Fibroblast of mammary gland (primary cell): Measurements from ENCODE around the gene SERPINA10.
A peak's percentile ranks its signal among the peaks of the same experiment; 100 is the strongest.
"Not testable (repeated sequence)": the region's sequence is repeated elsewhere in the genome, so short reads cannot be mapped to it uniquely, and the experiment has no call there.

ENCODE experiments used
- DNase-seq: peaks from one replicate; pipeline ENCODE4 v3.0.0-alpha.2; 2010; ENCODE audit warnings: low read depth
- H3K4me3 ChIP-seq: 2 replicates; pipeline ENCODE4 v1.5.1; 2011; ENCODE audit warnings: low read depth, mild to moderate bottlenecking, low read length, moderate library complexity; ENCODE audit not compliant: control insufficient read depth
- TF ChIP-seq, protein P1 (sequence below): conservative IDR thresholded peaks from 2 replicates; pipeline ENCODE4 v1.5.1; 2011; ENCODE audit warnings: low read depth, low read length, inconsistent platforms; ENCODE audit not compliant: control insufficient read depth, insufficient read depth

The SERPINA10 gene

DNA sequence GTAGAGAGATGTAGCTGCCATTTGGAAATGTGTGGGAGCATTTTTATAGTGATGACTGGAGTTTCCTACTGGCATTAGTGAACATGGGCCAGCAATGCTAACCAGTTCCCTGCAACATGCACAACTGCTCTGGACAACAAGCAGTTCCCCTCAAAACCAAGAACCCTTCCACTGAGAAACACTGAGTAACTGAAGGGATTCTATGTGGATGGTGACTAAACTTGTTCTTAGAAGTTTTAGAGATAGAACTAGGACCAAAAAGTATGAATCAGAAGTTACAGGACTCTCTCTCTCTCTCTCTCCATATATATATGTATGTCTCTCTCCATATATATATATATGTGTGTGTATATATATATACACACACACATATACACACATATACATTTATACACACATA lies 7.9 kb downstream of the SERPINA10 start:
- TF ChIP-seq, protein P1, sequence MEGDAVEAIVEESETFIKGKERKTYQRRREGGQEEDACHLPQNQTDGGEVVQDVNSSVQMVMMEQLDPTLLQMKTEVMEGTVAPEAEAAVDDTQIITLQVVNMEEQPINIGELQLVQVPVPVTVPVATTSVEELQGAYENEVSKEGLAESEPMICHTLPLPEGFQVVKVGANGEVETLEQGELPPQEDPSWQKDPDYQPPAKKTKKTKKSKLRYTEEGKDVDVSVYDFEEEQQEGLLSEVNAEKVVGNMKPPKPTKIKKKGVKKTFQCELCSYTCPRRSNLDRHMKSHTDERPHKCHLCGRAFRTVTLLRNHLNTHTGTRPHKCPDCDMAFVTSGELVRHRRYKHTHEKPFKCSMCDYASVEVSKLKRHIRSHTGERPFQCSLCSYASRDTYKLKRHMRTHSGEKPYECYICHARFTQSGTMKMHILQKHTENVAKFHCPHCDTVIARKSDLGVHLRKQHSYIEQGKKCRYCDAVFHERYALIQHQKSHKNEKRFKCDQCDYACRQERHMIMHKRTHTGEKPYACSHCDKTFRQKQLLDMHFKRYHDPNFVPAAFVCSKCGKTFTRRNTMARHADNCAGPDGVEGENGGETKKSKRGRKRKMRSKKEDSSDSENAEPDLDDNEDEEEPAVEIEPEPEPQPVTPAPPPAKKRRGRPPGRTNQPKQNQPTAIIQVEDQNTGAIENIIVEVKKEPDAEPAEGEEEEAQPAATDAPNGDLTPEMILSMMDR: no peak
- no peak overlapping the region for H3K4me3 ChIP-seq
- no peak for DNase-seq

DNA sequence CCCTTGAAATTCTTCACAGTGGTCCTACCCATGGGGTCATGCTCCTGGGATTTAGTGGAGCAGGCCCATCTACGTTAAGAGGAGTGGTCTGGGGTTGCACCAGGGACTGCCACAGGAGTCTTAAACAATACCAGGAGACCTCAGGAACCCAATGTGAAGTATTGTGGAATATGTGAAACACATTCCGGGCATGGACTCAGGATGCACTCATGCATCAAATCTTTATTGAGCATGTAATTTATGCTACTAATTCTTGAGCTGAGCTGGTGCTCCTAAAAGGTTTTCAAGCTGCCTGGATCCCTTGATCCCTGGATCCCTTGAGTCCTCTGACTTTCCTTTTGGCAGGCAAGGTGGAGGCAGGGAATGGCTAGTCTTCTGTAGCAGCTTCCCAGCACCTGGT lies 8.8 kb downstream of the SERPINA10 start:
- no peak overlapping the region for H3K4me3 ChIP-seq
- TF ChIP-seq, protein P1: no peak
- DNase-seq: no peak

DNA sequence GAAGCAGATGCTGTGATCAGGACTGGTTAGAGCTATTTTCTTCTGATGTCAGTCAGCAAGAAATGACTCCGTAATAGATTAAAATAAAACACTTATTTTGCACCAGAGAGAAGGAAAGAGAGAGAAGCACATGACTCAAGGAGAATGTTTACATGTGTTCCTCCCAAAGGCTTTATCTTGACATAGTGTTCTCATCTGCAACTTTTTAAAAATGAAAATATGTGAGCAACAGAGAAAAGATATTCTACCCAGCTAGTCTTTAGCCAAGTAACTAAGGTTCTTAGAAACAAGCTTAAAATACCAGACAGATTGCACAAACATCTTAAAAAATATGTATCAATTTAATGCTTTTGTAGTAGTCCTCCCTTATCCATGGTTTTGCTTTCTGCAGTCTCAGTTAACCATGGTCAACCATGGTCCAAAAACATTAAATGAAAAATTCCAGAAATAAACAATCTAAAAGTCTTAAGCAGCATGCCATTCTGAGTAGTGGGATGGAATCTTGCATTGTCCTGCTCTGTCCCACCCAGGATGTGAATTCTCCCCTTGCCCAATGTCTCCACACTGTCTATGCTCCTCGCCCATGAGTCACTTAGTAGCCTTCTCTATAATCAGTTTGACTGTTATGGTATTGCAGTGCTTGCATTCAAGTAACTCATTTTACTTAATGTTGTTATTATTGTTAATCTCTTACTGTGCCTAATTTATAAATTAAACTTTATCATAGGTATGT lies 9.9 kb downstream of the SERPINA10 start:
- DNase-seq: no peak
- H3K4me3 ChIP-seq: no peak overlapping the region
- TF ChIP-seq, protein P1: no peak

DNA sequence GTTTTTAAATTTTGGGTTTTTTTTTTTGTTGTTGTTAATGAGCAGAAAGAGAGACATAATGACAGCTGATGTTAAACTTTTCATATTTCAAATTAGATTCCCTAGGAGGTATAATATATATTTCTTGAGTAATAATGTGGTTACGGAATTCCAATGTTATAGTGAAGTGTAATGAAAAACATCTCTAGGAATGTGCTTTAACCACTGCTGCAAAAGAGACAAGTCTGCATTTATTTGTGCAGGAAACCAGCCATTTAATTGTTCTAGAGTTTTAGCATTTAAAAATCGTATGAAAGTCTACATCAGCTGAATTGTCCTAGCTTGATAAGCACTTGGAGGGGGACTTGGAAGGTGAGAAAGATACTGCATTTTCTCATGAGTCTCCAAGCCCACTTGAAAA lies 14.3 kb downstream of the SERPINA10 start:
- no peak for DNase-seq
- TF ChIP-seq, protein P1: no peak
- no peak overlapping the region for H3K4me3 ChIP-seq

DNA sequence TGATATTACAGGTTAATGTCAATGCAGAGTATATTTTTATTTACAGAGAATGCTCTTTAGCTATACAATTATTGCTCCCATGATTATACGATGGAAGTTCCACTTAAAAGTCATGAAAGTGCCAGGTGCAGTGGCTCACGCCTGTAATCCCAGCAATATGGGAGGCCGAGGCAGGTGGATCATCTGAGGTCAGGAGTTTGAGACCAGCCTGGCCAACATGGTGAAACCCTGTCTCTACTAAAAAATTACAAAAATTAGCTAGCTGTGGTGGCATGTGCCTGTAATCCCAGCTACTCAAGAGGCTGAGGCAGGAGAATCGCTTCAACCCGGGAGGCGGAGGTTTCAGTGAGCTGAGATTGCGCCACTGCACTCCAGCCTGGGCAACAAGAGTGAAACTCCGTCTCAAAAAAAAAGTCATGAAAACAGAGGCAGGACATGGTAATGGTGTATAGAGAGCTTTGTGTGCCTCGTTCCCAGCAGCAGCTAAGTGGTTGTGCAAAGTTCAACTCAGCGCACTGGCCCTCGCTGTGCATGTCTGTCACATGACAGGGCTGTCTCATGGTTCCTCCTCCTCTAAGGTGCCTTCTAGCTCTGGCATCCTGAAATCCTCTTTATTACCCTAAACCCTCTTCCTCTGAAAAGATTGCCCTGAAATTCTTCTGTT lies 16.0 kb downstream of the SERPINA10 start:
- not testable (repeated sequence) for DNase-seq, H3K4me3 ChIP-seq

DNA sequence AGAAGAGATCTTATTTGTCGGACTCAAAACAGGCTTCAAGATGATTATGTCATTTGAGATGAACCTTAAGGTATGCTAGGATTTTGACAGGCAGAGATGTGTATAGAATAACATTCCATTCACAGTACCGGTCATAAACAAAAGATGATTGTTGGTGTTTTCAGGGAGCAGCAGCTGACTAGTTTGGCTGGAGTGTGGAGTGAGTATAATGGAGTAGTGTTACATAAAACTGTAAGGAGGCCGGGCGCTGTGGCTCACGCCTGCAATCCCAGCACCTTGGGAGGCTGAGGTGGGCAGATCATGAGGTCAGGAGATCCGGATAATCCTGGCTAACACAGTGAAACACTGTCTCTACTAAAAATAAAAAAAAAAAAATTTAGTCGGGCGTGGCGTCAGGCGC lies 23.9 kb downstream of the SERPINA10 start:
- TF ChIP-seq, protein P1: no peak
- DNase-seq: no peak

DNA sequence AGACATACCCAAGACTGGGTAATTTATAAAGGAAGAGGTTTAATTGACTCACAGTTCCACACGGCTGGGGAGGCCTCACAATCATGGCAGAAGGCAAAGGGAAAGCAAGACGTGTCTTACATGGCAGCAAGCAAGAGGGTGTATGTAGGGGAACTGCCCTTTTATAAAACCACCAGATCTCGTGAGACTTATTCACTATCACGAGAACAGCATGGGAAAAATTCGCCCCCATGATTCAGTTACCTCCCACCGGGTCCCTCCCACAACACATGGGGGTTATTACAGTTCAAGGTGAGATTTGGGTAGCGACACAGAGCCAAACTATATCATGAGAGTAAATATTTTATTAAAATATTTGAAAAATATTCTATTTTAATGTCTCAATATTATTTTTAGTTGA lies 24.5 kb downstream of the SERPINA10 start:
- not testable (repeated sequence) for H3K4me3 ChIP-seq, DNase-seq

More for the DNA sequence above, 23.9 kb downstream of the SERPINA10 start:
- no peak overlapping the region for H3K4me3 ChIP-seq

DNA sequence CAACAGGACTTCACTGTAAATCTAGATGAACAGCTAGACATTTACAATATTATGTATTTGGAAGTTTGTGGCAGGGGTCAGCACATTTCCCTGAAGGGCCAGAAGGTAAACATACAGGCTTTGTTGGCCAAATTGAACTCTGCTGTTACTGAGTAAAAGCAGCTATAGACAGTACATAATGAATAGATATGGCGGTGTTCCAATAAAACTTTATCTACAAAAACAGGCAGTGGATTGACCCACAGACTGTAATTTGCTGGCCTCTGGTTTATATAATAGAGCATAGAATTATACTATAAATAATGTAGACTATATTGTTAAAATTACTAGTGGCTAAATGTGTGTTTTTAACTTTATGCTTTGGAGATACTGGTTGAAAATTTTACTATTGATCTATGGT lies 25.7 kb downstream of the SERPINA10 start:
- TF ChIP-seq, protein P1: no peak
- H3K4me3 ChIP-seq: no peak overlapping the region
- DNase-seq: no peak

DNA sequence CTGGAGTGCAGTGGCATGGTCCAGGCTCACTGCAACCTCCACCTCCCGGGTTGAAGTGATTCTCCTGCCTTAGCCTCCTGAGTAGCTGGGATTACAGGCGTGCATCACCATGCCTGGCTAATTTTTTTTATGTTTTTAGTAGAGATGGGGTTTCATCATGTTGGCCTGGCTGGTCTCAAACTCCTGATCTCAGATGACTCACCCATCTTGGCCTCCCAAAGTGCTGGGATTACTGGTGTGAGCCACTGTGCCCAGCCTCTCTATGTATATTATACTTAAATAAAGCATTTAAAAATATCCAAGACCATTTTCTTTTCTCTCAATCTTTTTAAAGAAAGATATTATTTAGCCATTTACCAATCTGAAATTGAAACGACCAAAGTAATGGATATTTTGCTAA lies 28.9 kb downstream of the SERPINA10 start:
- H3K4me3 ChIP-seq: not testable (repeated sequence)
- peak; percentile 39 for DNase-seq
